H9 (cell line): Measurements from ENCODE around the gene REEP3. TPM values are rescaled to one million over a fixed set of nuclear protein-coding genes. Genes with fewer than 3 reads are reported as not detected.

Experiments
- DNase-seq: peaks from one replicate; pipeline ENCODE4 v3.0.0-alpha.2; 2017
- H2AFZ ChIP-seq: one replicate; pipeline ENCODE4 v1.6.1; 2013; ENCODE audit warnings: mild to moderate bottlenecking, low read length, control low read depth, moderate library complexity
- H2AK5ac ChIP-seq: 2 replicates; pipeline ENCODE4 v1.6.1; 2013; ENCODE audit warnings: low read length, control low read depth, mixed read lengths; ENCODE audit not compliant: insufficient read length
- H2BK120ac ChIP-seq: one replicate; pipeline ENCODE4 v1.6.1; 2013; ENCODE audit warnings: low read depth, mild to moderate bottlenecking, low read length, control low read depth, inconsistent platforms; ENCODE audit not compliant: poor library complexity, severe bottlenecking
- H2BK12ac ChIP-seq: 2 replicates; pipeline ENCODE4 v1.6.1; 2013; ENCODE audit warnings: low read length, control low read depth, mixed read lengths, low read depth; ENCODE audit not compliant: insufficient read length
- H2BK15ac ChIP-seq: 2 replicates; pipeline ENCODE4 v1.6.1; 2013; ENCODE audit warnings: low read depth, low read length, control low read depth
- H2BK20ac ChIP-seq: one replicate; pipeline ENCODE4 v1.6.1; 2013; ENCODE audit warnings: low read depth, mild to moderate bottlenecking, low read length, control low read depth, inconsistent platforms; ENCODE audit not compliant: poor library complexity, severe bottlenecking
- H2BK5ac ChIP-seq: 2 replicates; pipeline ENCODE4 v1.6.1; 2013; ENCODE audit warnings: low read length, control low read depth, mixed read lengths; ENCODE audit not compliant: insufficient read length
- H3K14ac ChIP-seq: 2 replicates; pipeline ENCODE4 v1.6.1; 2013; ENCODE audit warnings: low read length, control low read depth; ENCODE audit not compliant: insufficient read depth
- H3K18ac ChIP-seq: 2 replicates; pipeline ENCODE4 v1.6.1; 2013; ENCODE audit warnings: low read depth, mild to moderate bottlenecking, mixed read lengths, low read length, control low read depth; ENCODE audit not compliant: insufficient read length
- H3K23ac ChIP-seq: 2 replicates; pipeline ENCODE4 v1.6.1; 2013; ENCODE audit warnings: low read length, control low read depth, mixed read lengths, low read depth; ENCODE audit not compliant: insufficient read length
- H3K23me2 ChIP-seq: 2 replicates; pipeline ENCODE4 v1.6.1; 2013; ENCODE audit warnings: low read depth, mild to moderate bottlenecking, mixed read lengths, low read length, control low read depth; ENCODE audit not compliant: insufficient read length, poor library complexity, severe bottlenecking
- H3K27ac ChIP-seq: 2 replicates; pipeline ENCODE4 v1.5.1; 2013; ENCODE audit warnings: low read length, control low read depth, mixed read lengths, low read depth; ENCODE audit not compliant: insufficient read length
- H3K27me3 ChIP-seq: 2 replicates; pipeline ENCODE4 v1.6.1; 2013; ENCODE audit warnings: low read length, control low read depth, inconsistent platforms; ENCODE audit not compliant: insufficient read depth
- H3K4ac ChIP-seq: 2 replicates; pipeline ENCODE4 v1.6.1; 2013; ENCODE audit warnings: low read depth, mild to moderate bottlenecking, control low read depth, inconsistent platforms, low read length, moderate library complexity
- H3K4me1 ChIP-seq: 2 replicates; pipeline ENCODE4 v1.6.1; 2013; ENCODE audit warnings: low read length, control low read depth, inconsistent platforms; ENCODE audit not compliant: insufficient read depth
- H3K4me2 ChIP-seq: 2 replicates; pipeline ENCODE4 v1.6.1; 2013; ENCODE audit warnings: low read length, control low read depth, mixed read lengths; ENCODE audit not compliant: insufficient read length, insufficient read depth
- H3K56ac ChIP-seq: 2 replicates; pipeline ENCODE4 v1.6.1; 2013; ENCODE audit warnings: low read depth, mild to moderate bottlenecking, mixed read lengths, low read length, control low read depth; ENCODE audit not compliant: insufficient read length
- H3K79me1 ChIP-seq: 2 replicates; pipeline ENCODE4 v1.6.1; 2013; ENCODE audit warnings: low read depth, mild to moderate bottlenecking, moderate library complexity, low read length, control low read depth, inconsistent platforms; ENCODE audit not compliant: insufficient read depth, poor library complexity, severe bottlenecking
- H3K79me2 ChIP-seq: 2 replicates; pipeline ENCODE4 v1.6.1; 2013; ENCODE audit warnings: low read length, control low read depth, inconsistent platforms; ENCODE audit not compliant: insufficient read depth
- H3K9ac ChIP-seq: 2 replicates; pipeline ENCODE4 v1.6.1; 2013; ENCODE audit warnings: low read length, control low read depth, mixed read lengths; ENCODE audit not compliant: insufficient read length; ENCODE audit errors: extremely low read depth
- H3K9me3 ChIP-seq: one replicate; pipeline ENCODE4 v1.6.1; 2013; ENCODE audit warnings: low read depth, low read length, inconsistent platforms; ENCODE audit not compliant: control insufficient read depth
- H3T11ph ChIP-seq: one replicate; pipeline ENCODE4 v1.6.1; 2013; ENCODE audit warnings: mild to moderate bottlenecking, low read length, control low read depth, inconsistent platforms
- H4K20me1 ChIP-seq: one replicate; pipeline ENCODE4 v1.6.1; 2013; ENCODE audit not compliant: control insufficient read depth, insufficient read length, insufficient read depth
- H4K5ac ChIP-seq: 2 replicates; pipeline ENCODE4 v1.6.1; 2013; ENCODE audit warnings: low read depth, mild to moderate bottlenecking, mixed read lengths, low read length, control low read depth; ENCODE audit not compliant: insufficient read length
- H4K8ac ChIP-seq: replicated peaks from 2 replicates; pipeline ENCODE4 v1.6.1; 2013; ENCODE audit warnings: low read length, control low read depth, mixed read lengths, low read depth; ENCODE audit not compliant: insufficient read length
- H4K91ac ChIP-seq: 2 replicates; pipeline ENCODE4 v1.6.1; 2013; ENCODE audit warnings: low read depth, mild to moderate bottlenecking, moderate library complexity, mixed read lengths, low read length, control low read depth; ENCODE audit not compliant: insufficient read length
- H3K27ac Mint-ChIP-seq, 3 experiments: 2 replicates in 2 of 3; 3 replicates in 1 of 3; pipeline ENCODE4 v1.8.0; 2020 to 2021; ENCODE audit warnings: mixed read lengths in 3 of 3, mild to moderate bottlenecking in 1 of 3, moderate library complexity in 1 of 3
- H3K27me3 Mint-ChIP-seq: 2 replicates; pipeline ENCODE4 v1.8.0; 2021; ENCODE audit warnings: low read depth, mild to moderate bottlenecking, moderate library complexity, mixed read lengths
- H3K36me3 Mint-ChIP-seq, 3 experiments: 2 replicates in 2 of 3; 3 replicates in 1 of 3; pipeline ENCODE4 v1.8.0; 2020 to 2021; ENCODE audit warnings: low read depth in 3 of 3, mixed read lengths in 3 of 3; ENCODE audit not compliant: insufficient read depth in 1 of 3
- H3K4me1 Mint-ChIP-seq, 2 experiments: 2 replicates each; pipeline ENCODE4 v1.8.0; 2020; ENCODE audit warnings: mixed read lengths in 2 of 2
- H3K4me3 Mint-ChIP-seq, 2 experiments: 2 replicates in 1 of 2; 3 replicates in 1 of 2; pipeline ENCODE4 v1.8.0; 2020 to 2021; ENCODE audit warnings: mild to moderate bottlenecking in 2 of 2, mixed read lengths in 2 of 2, moderate library complexity in 1 of 2
- H3K9me3 Mint-ChIP-seq, 2 experiments: 2 replicates in 1 of 2; 3 replicates in 1 of 2; pipeline ENCODE4 v1.8.0; 2020; ENCODE audit warnings: mild to moderate bottlenecking in 2 of 2, mixed read lengths in 2 of 2, moderate library complexity in 1 of 2
- WGBS: extraction: QIAGEN DNeasy Blood & Tissue Kit; methylation state at CpG from one replicate; pipeline ENCODE4 v1.1.7; 2013; ENCODE audit warnings: missing lambda C conversion rate, low lambda C conversion rate, mixed read lengths; ENCODE audit not compliant: insufficient read length; ENCODE audit errors: extremely low coverage; 5-methylcytosine and 5-hydroxymethylcytosine counted together
- total RNA-seq: library from RNA; stranded (reverse); gene quantifications from 2 replicates; pipeline ENCODE4 v1.2.1, GENCODE V29; 2021
- TF ChIP-seq, protein P1 (sequence below): fragments of 200-600 bp; sonication (generic); conservative IDR thresholded peaks from 3 replicates; pipeline ENCODE4 v1.8.0; 2021; ENCODE audit warnings: antibody characterized with exemption, mild to moderate bottlenecking

Gene REEP3
- total RNA-seq, 1 experiment from 2014 or later, result 21.4 TPM

DNA sequence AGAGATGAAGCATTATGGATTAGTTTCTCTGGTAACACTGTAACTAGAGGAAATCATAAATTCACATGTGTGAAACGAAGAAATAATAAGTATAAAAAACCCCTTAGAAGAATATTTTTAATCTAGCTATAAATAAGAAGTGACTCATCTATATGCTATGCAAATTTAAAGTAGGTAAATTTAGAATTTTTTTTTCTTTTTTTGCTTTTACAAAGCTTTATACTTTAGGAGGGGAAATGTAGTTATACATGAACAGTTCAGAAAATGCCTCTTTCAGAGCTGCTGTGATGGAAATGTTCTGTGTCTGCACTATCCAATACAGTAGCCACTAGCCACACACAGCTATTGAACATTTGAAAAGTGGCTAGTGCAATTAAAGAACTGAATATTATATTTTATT lies 87.3 kb downstream of the REEP3 start:
- peaks cover 0 to 2% (median 0%) of the 10 kb centered on the region in 3 experiments; a peak in 3 of 7 replicates for H3K36me3 Mint-ChIP-seq
- H3K4me1 Mint-ChIP-seq, result peaks cover 10% of the 10 kb centered on the region in 2 experiments
- TF ChIP-seq, protein P1, sequence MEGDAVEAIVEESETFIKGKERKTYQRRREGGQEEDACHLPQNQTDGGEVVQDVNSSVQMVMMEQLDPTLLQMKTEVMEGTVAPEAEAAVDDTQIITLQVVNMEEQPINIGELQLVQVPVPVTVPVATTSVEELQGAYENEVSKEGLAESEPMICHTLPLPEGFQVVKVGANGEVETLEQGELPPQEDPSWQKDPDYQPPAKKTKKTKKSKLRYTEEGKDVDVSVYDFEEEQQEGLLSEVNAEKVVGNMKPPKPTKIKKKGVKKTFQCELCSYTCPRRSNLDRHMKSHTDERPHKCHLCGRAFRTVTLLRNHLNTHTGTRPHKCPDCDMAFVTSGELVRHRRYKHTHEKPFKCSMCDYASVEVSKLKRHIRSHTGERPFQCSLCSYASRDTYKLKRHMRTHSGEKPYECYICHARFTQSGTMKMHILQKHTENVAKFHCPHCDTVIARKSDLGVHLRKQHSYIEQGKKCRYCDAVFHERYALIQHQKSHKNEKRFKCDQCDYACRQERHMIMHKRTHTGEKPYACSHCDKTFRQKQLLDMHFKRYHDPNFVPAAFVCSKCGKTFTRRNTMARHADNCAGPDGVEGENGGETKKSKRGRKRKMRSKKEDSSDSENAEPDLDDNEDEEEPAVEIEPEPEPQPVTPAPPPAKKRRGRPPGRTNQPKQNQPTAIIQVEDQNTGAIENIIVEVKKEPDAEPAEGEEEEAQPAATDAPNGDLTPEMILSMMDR, result no peak
- WGBS, result no CpG with 5 or more reads among the region's 1 CpG
- no peaks in the 10 kb centered on the region for H3K4me1 ChIP-seq
- H2BK5ac ChIP-seq, result no peak overlapping the region
- H3K27ac Mint-ChIP-seq, result no peak overlapping the region; a peak in 1 of 7 replicates
- no peaks in the 10 kb centered on the region for H3K79me1 ChIP-seq
- no peaks in the 10 kb centered on the region for H3K9me3 Mint-ChIP-seq
- H2BK12ac ChIP-seq, result no peak overlapping the region
- no peak overlapping the region for H2AK5ac ChIP-seq
- no peak overlapping the region for H3K4me2 ChIP-seq
- H3K23ac ChIP-seq, result no peak overlapping the region
- no peak overlapping the region for H3K18ac ChIP-seq
- no peak overlapping the region for H3K4me3 Mint-ChIP-seq
- no peaks in the 10 kb centered on the region for H3K9me3 ChIP-seq
- H3K56ac ChIP-seq, result no peak overlapping the region
- H2BK20ac ChIP-seq, result no peak overlapping the region
- no peak overlapping the region for H3K27ac ChIP-seq
- H4K91ac ChIP-seq, result no peak overlapping the region
- no peak overlapping the region for H4K5ac ChIP-seq
- no peak for DNase-seq
- no peak overlapping the region for H3K4ac ChIP-seq
- H3K79me2 ChIP-seq, result no peaks in the 10 kb centered on the region
- H4K20me1 ChIP-seq, result no peaks in the 10 kb centered on the region
- no peak overlapping the region for H3K9ac ChIP-seq
- no peak overlapping the region for H3K14ac ChIP-seq
- H3K27me3 ChIP-seq, result no peaks in the 10 kb centered on the region
- H3T11ph ChIP-seq, result no peak overlapping the region
- no peaks in the 10 kb centered on the region for H3K27me3 Mint-ChIP-seq
- no peaks in the 10 kb centered on the region for H3K23me2 ChIP-seq
- H2BK15ac ChIP-seq, result no peak overlapping the region
- no peak overlapping the region for H4K8ac ChIP-seq
- H2AFZ ChIP-seq, result no peak overlapping the region
- no peak overlapping the region for H2BK120ac ChIP-seq
